NK-92 (cell line): ENCODE data around the gene TMOD2.
"Not testable (repeated sequence)": the region's sequence is repeated elsewhere in the genome, so short reads cannot be mapped to it uniquely, and the experiment has no call there.

ENCODE experiments used
- DNase-seq: peaks from one replicate; lab custom pipeline; 2025; ENCODE audit not compliant: unreplicated experiment; lab: John Stamatoyannopoulos, UW

The TMOD2 gene

DNA sequence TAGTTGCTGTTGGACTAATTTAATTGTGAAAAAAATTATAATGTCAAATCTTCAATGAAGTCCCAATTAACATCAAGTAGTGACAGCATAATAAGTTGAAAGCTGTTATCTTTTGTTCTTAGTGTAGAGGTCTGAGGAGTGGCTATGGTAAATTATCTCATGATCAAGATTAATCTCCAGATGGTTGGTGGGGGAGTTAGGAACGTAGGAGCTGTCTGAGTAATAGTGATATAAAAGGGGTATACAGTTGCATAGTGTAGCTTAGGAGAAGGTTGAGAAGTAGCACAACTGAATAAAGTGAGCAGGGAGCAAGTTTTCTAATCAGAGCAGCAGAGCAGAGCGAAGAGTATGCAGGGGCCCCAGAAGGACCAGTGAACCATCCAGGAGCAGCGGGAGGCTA is 19.5 kb downstream of the TMOD2 start:
- DNase-seq: no peak

GRCh38 chr15:51771773-51772172 is 20.4 kb downstream of the TMOD2 start:
- no peak for DNase-seq

GRCh38 chr15:51774916-51775315 is 23.5 kb downstream of the TMOD2 start:
- DNase-seq: no peak

DNA sequence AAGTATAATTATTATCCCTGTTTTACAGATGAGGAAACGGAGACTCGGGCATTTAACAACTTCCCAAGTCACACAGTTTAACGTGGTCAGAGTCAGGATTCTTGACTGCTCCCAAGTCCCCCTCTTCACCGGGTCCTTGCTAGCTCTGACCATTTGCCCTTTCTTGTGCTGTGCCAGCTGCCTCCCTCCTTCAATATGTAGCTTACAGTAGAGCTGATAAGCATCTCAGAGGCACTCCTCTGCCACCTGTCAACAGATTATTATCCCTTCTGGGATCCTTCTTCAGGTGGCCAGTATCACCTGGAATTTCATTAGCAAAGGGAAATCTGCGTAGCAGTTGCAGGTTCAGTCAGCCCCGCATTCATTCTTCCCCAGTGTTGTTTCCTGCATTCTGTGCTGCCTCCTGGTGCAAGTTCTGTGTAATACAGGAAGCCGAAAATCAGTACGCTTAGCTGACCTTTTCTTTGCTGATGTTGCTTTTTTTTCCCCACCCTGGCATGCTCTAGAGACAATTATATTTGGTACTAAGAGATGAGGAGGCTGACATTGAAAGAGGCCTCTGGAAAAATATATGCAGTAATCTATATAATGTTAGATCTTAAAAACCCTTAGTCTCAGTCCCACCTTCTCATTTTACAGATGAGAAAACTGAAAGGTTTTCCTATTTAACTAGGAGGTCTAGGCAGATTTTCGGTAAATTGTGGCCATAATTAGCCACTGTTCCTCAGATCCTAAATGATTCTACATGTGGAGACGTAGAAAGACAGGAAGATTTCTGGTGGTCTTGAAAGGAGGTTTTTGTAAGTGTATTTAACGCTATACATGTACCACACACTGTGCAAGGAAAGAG is 24.8 kb downstream of the TMOD2 start:
- DNase-seq: no peak

- DNase-seq: no peak
These were observed 25.7 kb downstream of the TMOD2 start for GRCh38 chr15:51776952-51777569.

GRCh38 chr15:51780636-51781035 is 29.2 kb downstream of the TMOD2 start:
- no peak for DNase-seq

- DNase-seq: no peak
These were observed 30.1 kb downstream of the TMOD2 start for GRCh38 chr15:51781506-51781905.

GRCh38 chr15:51782357-51782896 is 31.0 kb downstream of the TMOD2 start:
- DNase-seq: no peak

DNA sequence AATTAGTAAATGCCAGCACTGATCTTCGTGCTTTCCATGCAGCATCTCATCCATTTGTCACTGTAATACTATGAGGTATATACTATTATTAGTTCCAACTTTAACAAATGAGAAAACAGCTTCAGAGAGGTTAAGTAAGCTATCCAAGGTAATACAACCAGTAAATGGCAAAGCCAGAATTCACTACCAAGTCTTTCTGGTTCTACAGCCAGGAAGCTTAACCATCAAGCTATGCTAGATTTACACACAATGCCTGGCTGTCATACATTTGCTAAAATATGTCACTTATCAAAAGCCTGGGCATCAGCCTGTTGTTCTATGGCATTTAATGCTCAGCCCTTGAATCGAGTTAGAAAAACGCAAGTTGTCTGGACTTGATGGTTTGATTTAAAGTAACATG is 32.6 kb downstream of the TMOD2 start:
- DNase-seq: no peak

DNA sequence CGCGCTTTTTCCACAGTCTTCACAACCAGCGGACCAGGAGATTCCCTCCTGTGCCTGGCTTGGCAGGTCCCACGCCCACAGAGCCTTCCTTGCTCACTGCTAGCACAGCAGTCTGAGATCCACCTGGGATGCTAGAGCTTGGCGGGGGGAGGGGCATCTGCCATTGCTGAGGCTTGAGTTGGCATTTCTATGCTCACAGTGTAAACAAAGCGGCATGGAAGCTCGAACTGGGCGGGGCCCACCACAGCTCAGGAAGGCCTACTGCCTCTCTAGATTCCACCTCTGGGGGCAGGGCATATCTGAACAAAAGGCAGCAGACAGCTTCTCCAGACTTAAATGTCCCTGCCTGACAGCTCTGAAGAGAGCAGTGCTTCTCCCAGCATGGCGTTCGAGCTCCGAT is 35.7 kb downstream of the TMOD2 start:
- not testable (repeated sequence) for DNase-seq

DNA sequence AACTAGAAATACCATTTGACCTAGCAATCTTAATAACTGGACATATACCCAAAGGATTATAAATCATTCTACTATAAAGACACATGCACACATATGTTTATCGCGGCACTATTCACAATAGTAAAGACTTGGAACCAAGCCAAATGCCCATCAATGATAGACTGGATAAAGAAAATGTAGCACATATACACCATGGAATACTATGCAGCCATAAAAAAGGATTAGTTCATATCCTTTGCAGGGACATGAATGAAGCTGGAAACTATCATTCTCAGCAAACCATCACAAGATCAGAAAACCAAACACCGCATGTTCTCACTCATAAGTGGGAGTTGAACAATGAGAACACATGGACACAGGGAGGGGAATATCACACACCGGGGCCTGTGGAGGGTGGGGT is 41.1 kb downstream of the TMOD2 start:
- not testable (repeated sequence) for DNase-seq

DNA sequence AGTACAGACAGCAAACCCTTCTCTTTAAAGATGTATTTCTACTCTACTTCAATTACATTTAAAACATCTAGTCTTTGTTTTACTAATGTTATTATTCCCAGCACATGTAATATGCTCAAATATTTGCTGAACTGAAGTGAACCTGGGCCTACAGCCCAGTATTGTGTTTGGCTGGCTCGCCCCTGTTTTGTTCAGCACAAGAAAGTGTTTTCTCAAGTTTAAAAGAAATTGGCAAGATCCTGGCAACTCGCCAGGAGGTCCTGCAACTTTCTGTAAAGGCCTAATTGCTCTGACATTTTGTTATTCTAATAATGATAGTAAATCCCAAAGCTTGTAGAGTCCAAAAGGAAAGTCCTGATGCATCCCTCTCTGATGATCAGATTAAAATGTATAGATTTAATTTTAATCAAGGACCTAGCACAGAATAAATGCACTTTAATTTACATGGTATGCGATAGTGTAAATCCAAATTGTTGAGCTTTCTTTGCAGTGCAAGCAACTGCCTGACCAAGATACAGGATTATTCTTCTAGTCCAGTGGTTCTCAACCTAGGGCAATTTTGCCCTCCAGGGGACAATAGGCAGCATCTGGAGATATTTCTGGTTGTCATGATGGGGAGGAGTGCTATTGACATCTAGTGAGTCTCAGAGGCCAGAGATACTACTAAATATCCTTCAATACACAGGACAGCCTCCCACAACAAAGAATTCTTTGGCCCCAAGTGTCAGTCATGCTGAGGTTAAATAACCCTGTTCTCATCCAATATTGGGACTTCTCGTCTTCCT is 42.3 kb downstream of the TMOD2 start:
- DNase-seq: no peak

GRCh38 chr15:51796847-51797401 is 45.5 kb downstream of the TMOD2 start:
- DNase-seq: no peak

GRCh38 chr15:51798281-51798680 is 46.9 kb downstream of the TMOD2 start:
- DNase-seq: no peak

DNA sequence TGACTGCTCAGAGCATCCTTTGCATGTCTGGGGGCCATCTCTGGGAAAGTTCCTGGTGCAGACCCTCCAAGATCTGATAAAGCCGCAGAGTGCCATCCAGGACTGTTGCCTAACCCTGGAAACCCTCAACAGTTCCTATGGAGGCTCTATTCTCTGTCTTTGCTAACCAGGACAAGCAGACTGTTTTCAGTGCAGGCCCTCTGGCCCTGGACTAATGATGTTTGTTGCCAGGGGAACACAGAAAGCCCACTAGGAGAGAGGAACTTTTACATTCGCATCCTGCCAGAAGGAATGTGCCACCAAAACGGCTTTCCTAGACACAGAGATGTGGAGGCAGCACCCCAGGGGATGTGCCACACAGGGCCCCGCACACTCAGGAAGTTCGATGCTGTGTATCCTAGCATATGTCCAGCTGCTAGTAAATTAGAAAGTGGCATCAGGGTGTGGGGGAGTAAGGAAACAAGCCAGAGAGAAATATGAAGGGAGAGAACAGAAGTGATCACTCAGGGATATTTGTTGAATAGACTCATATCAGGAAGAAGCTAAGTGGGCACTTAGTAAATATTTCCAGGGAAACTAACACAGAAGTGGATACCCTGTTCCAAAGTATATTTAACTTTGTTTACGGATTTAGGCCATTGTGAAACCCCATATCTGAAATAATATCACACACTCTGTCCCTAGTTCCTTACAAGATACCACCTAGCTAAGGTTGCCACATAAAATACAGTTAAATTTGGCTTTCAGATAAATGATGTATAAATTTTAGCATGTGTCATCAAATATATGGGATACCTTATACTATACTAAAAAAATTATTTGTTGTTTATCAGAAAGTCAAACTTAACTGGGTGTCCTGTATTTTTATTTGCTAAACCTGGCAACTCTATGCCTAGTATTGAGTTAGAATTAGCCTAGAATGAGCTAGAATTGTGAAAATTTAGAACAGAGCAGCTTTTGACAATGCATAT is 48.2 kb downstream of the TMOD2 start:
- no peak for DNase-seq

DNA sequence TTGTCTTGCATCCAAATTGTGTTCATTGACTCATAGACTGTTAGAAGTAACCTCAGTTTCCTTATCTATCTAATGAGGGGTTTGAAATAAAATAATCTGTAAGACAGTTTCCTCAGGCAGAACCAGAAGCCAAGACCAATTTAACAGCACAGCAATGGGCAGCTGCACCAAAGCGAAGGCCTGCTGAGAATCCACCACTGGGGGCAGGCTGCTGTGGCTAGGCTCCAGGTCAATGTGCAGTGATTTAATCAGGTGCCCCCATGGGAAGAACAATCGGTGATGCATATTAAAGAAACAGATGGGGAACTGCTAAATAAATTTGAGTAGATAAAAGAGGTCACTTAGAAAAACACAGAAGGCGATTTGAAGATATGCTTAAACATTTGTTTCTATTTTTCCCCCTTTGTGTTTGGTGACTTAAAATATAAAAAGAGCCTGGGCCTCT is 50.0 kb downstream of the TMOD2 start:
- DNase-seq: no peak

DNA sequence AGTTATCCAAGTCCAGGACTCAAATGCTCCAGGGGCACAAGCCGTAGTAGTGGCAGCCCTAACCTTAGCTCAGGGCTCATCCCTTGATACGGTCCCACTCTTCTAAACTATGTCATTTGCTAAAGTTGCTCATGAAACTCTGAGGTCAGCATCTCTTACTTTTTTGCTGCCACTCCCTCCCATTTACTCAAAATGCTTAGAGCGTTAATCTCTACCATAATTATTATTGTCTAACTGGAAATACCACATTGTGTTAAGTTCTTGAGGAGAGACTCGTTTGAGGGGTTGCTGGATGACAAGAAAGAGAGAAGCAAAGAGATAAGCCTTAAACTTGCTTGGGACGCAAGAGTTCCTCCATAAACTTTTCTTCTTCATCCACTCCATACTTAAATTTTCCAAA is 51.2 kb downstream of the TMOD2 start:
- no peak for DNase-seq

GRCh38 chr15:51803965-51804364 is 52.6 kb downstream of the TMOD2 start:
- no peak for DNase-seq

DNA sequence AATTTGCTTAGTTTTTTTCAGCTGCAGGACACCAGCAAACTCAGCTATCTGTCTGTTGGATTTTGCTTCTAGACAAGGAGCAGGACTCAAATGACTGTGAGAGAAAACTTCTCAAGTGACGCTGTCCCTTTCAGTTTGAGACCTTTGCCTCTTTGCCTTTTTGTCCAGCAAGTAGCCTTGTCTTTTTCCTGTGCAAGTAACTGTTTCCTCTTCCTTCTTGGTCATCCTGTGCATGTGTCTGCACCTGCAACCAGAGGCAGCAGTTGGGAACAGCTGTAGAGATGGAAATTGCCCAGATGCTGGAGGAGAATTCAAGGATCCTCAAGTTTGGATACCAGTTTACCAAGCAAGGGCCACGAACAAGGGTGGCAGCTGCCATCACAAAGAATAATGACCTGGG is 54.7 kb downstream of the TMOD2 start:
- DNase-seq: no peak

GRCh38 chr15:51809457-51809856 is 58.1 kb downstream of the TMOD2 start:
- no peak for DNase-seq
